ENCODE data around the gene MEI4. TPM values are rescaled to one million over a fixed set of nuclear protein-coding genes. Genes with fewer than 3 reads are reported as not detected.
"Not testable (repeated sequence)": the region's sequence is repeated elsewhere in the genome, so short reads cannot be mapped to it uniquely, and the experiment has no call there.

MEI4 gene
- total RNA-seq, 2 experiments from 2014 or later, result not detected

GRCh38 chr6:77814119-77814518, 161.3 kb downstream of the MEI4 start:
- Mint-ChIP-seq H3K4me1 (no peaks in the 10 kb centered on the region), H3K4me3 (no peak overlapping the region), H3K27ac (no peak overlapping the region), H3K36me3 (no peaks in the 10 kb centered on the region), H3K27me3 (no peaks in the 10 kb centered on the region), H3K9me3 (ENCODE audit: low read depth) (peaks cover 6% of the 10 kb centered on the region)
- ATAC-seq (no peak), DNase-seq (no peak)
- CTCF ChIA-PET, result no interaction called here

GRCh38 chr6:77815531-77815930, 162.7 kb downstream of the MEI4 start:
- Mint-ChIP-seq H3K9me3 (ENCODE audit: low read depth) (peaks cover 6% of the 10 kb centered on the region), H3K27me3 (no peaks in the 10 kb centered on the region), H3K4me1 (no peaks in the 10 kb centered on the region), H3K4me3 (no peak overlapping the region), H3K36me3 (no peaks in the 10 kb centered on the region), H3K27ac (no peak overlapping the region)
- DNase-seq (no peak), ATAC-seq (no peak)
- CTCF ChIA-PET, result no interaction called here

- CTCF ChIA-PET, result no interaction called here
- DNase-seq (no peak), ATAC-seq (no peak)
- Mint-ChIP-seq H3K27me3 (no peaks in the 10 kb centered on the region), H3K27ac (no peak overlapping the region), H3K36me3 (no peaks in the 10 kb centered on the region), H3K4me3 (no peak overlapping the region), H3K9me3 (ENCODE audit: low read depth) (peaks cover 6% of the 10 kb centered on the region), H3K4me1 (no peaks in the 10 kb centered on the region)
Observed at GRCh38 chr6:77816766-77817270, 164.0 kb downstream of the MEI4 start.

GRCh38 chr6:77822265-77822664, 169.4 kb downstream of the MEI4 start:
- H3K9me3 Mint-ChIP-seq (ENCODE audit: low read depth), result peaks cover under 1% of the 10 kb centered on the region
- no peak overlapping the region for H3K27ac Mint-ChIP-seq

GRCh38 chr6:77825204-77825603, 172.4 kb downstream of the MEI4 start:
- ATAC-seq (no peak), DNase-seq (no peak)
- Mint-ChIP-seq H3K27ac (no peak overlapping the region), H3K36me3 (no peaks in the 10 kb centered on the region), H3K4me3 (no peak overlapping the region), H3K27me3 (no peaks in the 10 kb centered on the region), H3K4me1 (no peaks in the 10 kb centered on the region), H3K9me3 (ENCODE audit: low read depth) (no peaks in the 10 kb centered on the region)
- CTCF ChIA-PET, result no interaction called here

More at GRCh38 chr6:77822265-77822664, 169.4 kb downstream of the MEI4 start:
- no peak for DNase-seq
- Mint-ChIP-seq H3K4me3 (no peak overlapping the region), H3K4me1 (no peaks in the 10 kb centered on the region), H3K36me3 (no peaks in the 10 kb centered on the region), H3K27me3 (no peaks in the 10 kb centered on the region)
- ATAC-seq, result no peak
- CTCF ChIA-PET, result no interaction called here

GRCh38 chr6:77829736-77830135, 176.9 kb downstream of the MEI4 start:
- DNase-seq, result no peak
- H3K27me3 Mint-ChIP-seq, result no peaks in the 10 kb centered on the region
- H3K27ac Mint-ChIP-seq, result no peak overlapping the region
- ATAC-seq, result no peak
- H3K36me3 Mint-ChIP-seq, result no peaks in the 10 kb centered on the region
- no peak overlapping the region for H3K4me3 Mint-ChIP-seq
- no peaks in the 10 kb centered on the region for H3K9me3 Mint-ChIP-seq (ENCODE audit: low read depth)
- H3K4me1 Mint-ChIP-seq, result no peaks in the 10 kb centered on the region
- CTCF ChIA-PET, result no interaction called here

GRCh38 chr6:77833749-77834148, 180.9 kb downstream of the MEI4 start:
- DNase-seq; H3K36me3 Mint-ChIP-seq; H3K9me3 Mint-ChIP-seq (ENCODE audit: low read depth); H3K27me3 Mint-ChIP-seq; H3K4me3 Mint-ChIP-seq; ATAC-seq; H3K4me1 Mint-ChIP-seq; H3K27ac Mint-ChIP-seq; CTCF ChIA-PET: not testable (repeated sequence)

GRCh38 chr6:77834591-77834996, 181.8 kb downstream of the MEI4 start:
- DNase-seq, result no peak
- H3K9me3 Mint-ChIP-seq (ENCODE audit: low read depth), result no peaks in the 10 kb centered on the region
- H3K36me3 Mint-ChIP-seq, result no peaks in the 10 kb centered on the region
- H3K4me3 Mint-ChIP-seq, result no peak overlapping the region
- CTCF ChIA-PET, result no interaction called here
- H3K27me3 Mint-ChIP-seq, result no peaks in the 10 kb centered on the region
- ATAC-seq, result no peak
- no peaks in the 10 kb centered on the region for H3K4me1 Mint-ChIP-seq
- H3K27ac Mint-ChIP-seq, result no peak overlapping the region

- CTCF ChIA-PET, result no interaction called here
- Mint-ChIP-seq H3K4me1 (no peaks in the 10 kb centered on the region), H3K36me3 (no peaks in the 10 kb centered on the region), H3K27me3 (no peaks in the 10 kb centered on the region), H3K27ac (no peak overlapping the region), H3K4me3 (no peak overlapping the region), H3K9me3 (ENCODE audit: low read depth) (no peaks in the 10 kb centered on the region)
- ATAC-seq, result no peak
- DNase-seq, result no peak
Observed at GRCh38 chr6:77837034-77837784, 184.4 kb downstream of the MEI4 start.

- Mint-ChIP-seq H3K4me3 (no peak overlapping the region), H3K27ac (no peak overlapping the region), H3K4me1 (no peaks in the 10 kb centered on the region), H3K9me3 (ENCODE audit: low read depth) (no peaks in the 10 kb centered on the region), H3K36me3 (no peaks in the 10 kb centered on the region), H3K27me3 (no peaks in the 10 kb centered on the region)
- DNase-seq, result no peak
- CTCF ChIA-PET, result no interaction called here
- no peak for ATAC-seq
Observed at GRCh38 chr6:77839292-77839691, 186.5 kb downstream of the MEI4 start.

- ATAC-seq (no peak), DNase-seq (no peak)
- no peaks in the 10 kb centered on the region for H3K27me3 Mint-ChIP-seq
- H3K36me3 Mint-ChIP-seq, result no peaks in the 10 kb centered on the region
- H3K9me3 Mint-ChIP-seq (ENCODE audit: low read depth), result peaks cover 3% of the 10 kb centered on the region
- no peak overlapping the region for H3K27ac Mint-ChIP-seq
- H3K4me3 Mint-ChIP-seq, result no peak overlapping the region
- no peaks in the 10 kb centered on the region for H3K4me1 Mint-ChIP-seq
- CTCF ChIA-PET, result no interaction called here
Observed at GRCh38 chr6:77844822-77845221, 192.0 kb downstream of the MEI4 start.

GRCh38 chr6:77853401-77853800, 200.6 kb downstream of the MEI4 start:
- Mint-ChIP-seq H3K36me3 (no peaks in the 10 kb centered on the region), H3K27me3 (no peaks in the 10 kb centered on the region), H3K27ac (no peak overlapping the region), H3K4me3 (no peak overlapping the region), H3K9me3 (ENCODE audit: low read depth) (no peaks in the 10 kb centered on the region), H3K4me1 (no peaks in the 10 kb centered on the region)
- ATAC-seq, result no peak
- CTCF ChIA-PET, result no interaction called here
- DNase-seq, result no peak

GRCh38 chr6:77856391-77856790, 203.6 kb downstream of the MEI4 start:
- no peak for ATAC-seq
- Mint-ChIP-seq H3K4me3 (no peak overlapping the region), H3K36me3 (no peaks in the 10 kb centered on the region), H3K9me3 (ENCODE audit: low read depth) (peaks cover 4% of the 10 kb centered on the region), H3K27ac (no peak overlapping the region), H3K4me1 (no peaks in the 10 kb centered on the region), H3K27me3 (no peaks in the 10 kb centered on the region)
- DNase-seq, result no peak
- CTCF ChIA-PET, result no interaction called here

GRCh38 chr6:77857421-77857820, 204.6 kb downstream of the MEI4 start:
- ATAC-seq (no peak), DNase-seq (no peak)
- Mint-ChIP-seq H3K4me3 (no peak overlapping the region), H3K36me3 (no peaks in the 10 kb centered on the region), H3K27ac (no peak overlapping the region), H3K4me1 (no peaks in the 10 kb centered on the region), H3K9me3 (ENCODE audit: low read depth) (peaks cover 10% of the 10 kb centered on the region), H3K27me3 (no peaks in the 10 kb centered on the region)
- CTCF ChIA-PET, result no interaction called here

- DNase-seq, result no peak
- H3K4me3 Mint-ChIP-seq, result no peak overlapping the region
- no peaks in the 10 kb centered on the region for H3K27me3 Mint-ChIP-seq
- H3K27ac Mint-ChIP-seq, result no peak overlapping the region
- CTCF ChIA-PET, result no interaction called here
- no peak for ATAC-seq
- H3K36me3 Mint-ChIP-seq, result no peaks in the 10 kb centered on the region
- H3K4me1 Mint-ChIP-seq, result no peaks in the 10 kb centered on the region
- peaks cover 10% of the 10 kb centered on the region for H3K9me3 Mint-ChIP-seq (ENCODE audit: low read depth)
Observed at GRCh38 chr6:77876300-77876699, 223.5 kb downstream of the MEI4 start.
